ENCODE measurements around the gene MGAT4D.
"Not testable (repeated sequence)": the region's sequence is repeated elsewhere in the genome, so short reads cannot be mapped to it uniquely, and the experiment has no call there.

DNA sequence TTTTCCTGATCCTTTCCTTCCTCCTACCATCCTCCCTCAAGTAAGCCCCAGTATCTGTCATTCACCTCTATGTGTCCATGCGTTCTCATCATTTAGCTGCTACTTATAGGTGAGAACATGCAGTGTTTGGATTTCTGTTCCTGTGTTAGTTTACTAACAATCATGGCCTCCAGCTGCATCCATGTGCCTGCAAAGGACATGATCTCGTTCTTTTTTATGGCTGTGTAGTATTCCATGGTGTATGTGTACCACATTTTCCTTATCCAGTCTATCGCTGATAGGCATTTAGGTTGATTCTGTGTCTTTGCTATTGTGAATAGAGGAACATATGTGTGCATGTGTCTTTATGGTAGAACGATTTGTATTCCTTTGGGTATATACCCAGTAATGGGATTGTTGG is 53.7 kb downstream of the MGAT4D start:
- TF ChIP-seq CTCF (IDR thresholded peaks at IDR 0.05; ENCODE audit: low read length); EZH2 (IDR thresholded peaks at IDR 0.05; ENCODE audit: borderline replicate concordance, low read length): not testable (repeated sequence)
